T-helper 1 cell treated with Interleukin-12 subunit alpha and Interleukin-12 subunit beta and Interleukin-4 antibody, amounts not matched to agents 30 ng/mL and 1 ng/mL, for 36 hours (primary cell): ENCODE results near the gene CPT1B. TPM values are rescaled to one million over a fixed set of nuclear protein-coding genes. Genes with fewer than 3 reads are reported as not detected.

Source experiments
- intact Hi-C: fragments of 100-400 bp; cut with micrococcal nuclease; formaldehyde crosslinking; loops from one replicate; pipeline ENCODE4 v1.15.1; 2024
- total RNA-seq: library from RNA; stranded (reverse); gene quantifications from 2 replicates; pipeline ENCODE4 v1.2.3, GENCODE V29; 2022

Gene CPT1B
- total RNA-seq, 1 donor from 2014 or later: 104 TPM

DNA sequence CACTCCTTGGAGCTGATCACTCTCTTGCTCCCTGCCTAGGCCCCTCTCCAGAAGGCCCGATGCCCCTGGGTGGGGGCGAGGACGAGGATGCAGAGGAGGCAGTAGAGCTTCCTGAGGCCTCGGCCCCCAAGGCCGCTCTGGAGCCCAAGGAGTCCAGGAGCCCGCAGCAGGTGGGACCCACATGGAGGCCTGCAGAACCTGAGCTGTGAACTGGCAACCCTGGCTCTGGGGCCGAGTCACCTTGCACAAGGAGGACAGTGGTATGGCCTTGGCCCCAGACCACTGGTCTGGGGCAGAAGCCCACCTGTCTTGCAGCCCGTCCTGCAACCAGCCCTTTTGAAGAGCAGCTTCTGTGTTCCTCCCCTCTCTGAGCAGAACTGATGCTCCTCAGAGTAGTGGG, 59.1 kb downstream of the CPT1B start:
- intact Hi-C loops: no loop called here

Other genes starting within 250 kb of the CPT1B start
- gene PPP6R2, start 235.1 kb downstream of the CPT1B start, total RNA-seq: 60.8 and 64.6 TPM in 2 replicates
- gene SBF1, start 103.4 kb downstream of the CPT1B start, total RNA-seq: 175 and 181 TPM in 2 replicates
- 4.5 and 6.2 TPM in 2 replicates for gene ADM2, start 96.9 kb downstream of the CPT1B start, total RNA-seq
- gene MIOX, start 91.6 kb downstream of the CPT1B start, total RNA-seq: 0.32 TPM in 1 of 2 replicates, not detected in the other
- gene LMF2, start 70.7 kb downstream of the CPT1B start, total RNA-seq: 124 and 136 TPM in 2 replicates
- gene NCAPH2, start 70.2 kb downstream of the CPT1B start, total RNA-seq: 97.5 and 104 TPM in 2 replicates
- 9.5 and 11.0 TPM in 2 replicates for gene SCO2, start 52.8 kb downstream of the CPT1B start, total RNA-seq
- 165 and 173 TPM in 2 replicates for gene TYMP, start 48.4 kb downstream of the CPT1B start, total RNA-seq
- 12.6 and 13.8 TPM in 2 replicates for gene KLHDC7B, start 32.5 kb downstream of the CPT1B start, total RNA-seq
- not detected in 2 replicates for gene SYCE3, start 15.5 kb downstream of the CPT1B start, total RNA-seq
- 132 and 137 TPM in 2 replicates for gene CHKB, start 4.4 kb upstream of the CPT1B start, total RNA-seq
- 0.17 and 0.32 TPM in 2 replicates for gene MAPK8IP2, start 22.4 kb upstream of the CPT1B start, total RNA-seq
- 60.6 and 67.0 TPM in 2 replicates for gene ARSA, start 49.7 kb upstream of the CPT1B start, total RNA-seq
- not detected in 2 replicates for gene SHANK3, start 94.4 kb upstream of the CPT1B start, total RNA-seq
- gene ACR, start 159.8 kb upstream of the CPT1B start, total RNA-seq: not detected in 2 replicates
- 39.8 and 43.7 TPM in 2 replicates for gene RABL2B, start 205.2 kb upstream of the CPT1B start, total RNA-seq